22Rv1 (cell line): ENCODE measurements around the gene KIF12.

Experiments
- CTCF ChIP-seq: fragments of 450-650 bp; IDR thresholded peaks from 2 replicates; pipeline ENCODE4 v1.5.1; 2017; ENCODE audit warnings: mild to moderate bottlenecking
- ZFX ChIP-seq: fragments of 450-650 bp; IDR thresholded peaks from 2 replicates; pipeline ENCODE4 v1.6.1; 2017; ENCODE audit warnings: antibody characterized with exemption, borderline replicate concordance

- no peak for TF ChIP-seq CTCF
- TF ChIP-seq ZFX = no peak
Observed at GRCh38 chr9:114122136-114123027, 23.3 kb upstream of the KIF12 start.
